ENCODE results near the gene DNAH9. TPM values are rescaled to one million over a fixed set of nuclear protein-coding genes. Genes with fewer than 3 reads are reported as not detected.

The DNAH9 gene
- total RNA-seq, 2 donors from 2014 or later, result 0.52 to 9.6 TPM

DNA sequence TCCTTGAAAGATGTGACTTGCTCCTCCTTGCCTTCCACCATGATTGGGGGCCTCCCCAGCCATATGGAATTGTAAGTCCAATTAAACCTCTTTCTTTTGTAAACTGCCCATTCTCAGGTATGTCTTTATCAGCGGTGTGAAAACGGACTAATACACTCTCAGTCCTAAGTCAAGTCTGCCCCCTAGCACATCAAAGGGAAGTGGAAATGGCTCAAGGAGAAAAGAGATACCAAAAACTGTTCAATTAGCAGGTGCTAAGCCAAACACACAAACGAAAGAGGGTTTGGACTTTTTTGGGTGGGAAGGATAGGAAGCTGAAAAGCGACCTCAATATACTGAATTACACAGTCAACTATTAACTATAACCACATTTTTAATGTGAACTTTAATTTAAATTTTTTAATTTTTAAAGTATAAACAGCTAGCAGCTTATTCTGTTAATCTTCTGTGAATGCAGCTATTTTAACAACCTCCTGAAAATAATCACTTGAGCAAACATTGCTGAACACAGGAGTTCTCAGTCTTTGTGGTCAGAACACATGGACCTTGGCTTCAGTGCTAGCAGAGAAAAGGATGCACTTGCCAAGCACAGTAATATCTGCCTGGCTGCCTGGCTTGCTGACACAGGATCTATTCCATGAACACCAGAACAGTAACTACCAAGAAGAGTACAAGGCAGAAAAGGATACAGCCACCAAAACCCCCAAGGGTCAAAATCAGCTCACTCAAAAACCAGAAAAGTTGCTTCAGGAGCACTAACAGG, 388.1 kb downstream of the DNAH9 start:
- 82 to 88% methylated on average over 4 of the region's 4 CpGs for WGBS, 2 donors
- Histone ChIP-seq H3K27ac (no peak overlapping the region), H3K4me3 (no peak overlapping the region), H3K4me1 (no peaks in the 10 kb centered on the region), H3K9me3 (no peaks in the 10 kb centered on the region), H3K27me3 (no peaks in the 10 kb centered on the region), H3K36me3 (replicated peaks in 1 of 2; ENCODE audit: insufficient read depth in 1 of 2, low read depth in 2 of 2) (peaks cover 0 to 5% of the 10 kb centered on the region in 2 donors)
- intact Hi-C loops (cut with DNase I), result loop anchor here (5.0 kb wide), 1 partner anchor 1109 kb away; no protein-coding TSS in a partner anchor
- DNase-seq (peak in 1 of 4 donors; percentile 4), ATAC-seq (no peak)
- TF ChIP-seq POLR2A (IDR thresholded peaks at IDR 0.05) (no peak), CTCF (IDR thresholded peaks at IDR 0.05) (no peak)

- Histone ChIP-seq H3K4me1 (no peaks in the 10 kb centered on the region), H3K36me3 (replicated peaks in 1 of 2; ENCODE audit: insufficient read depth in 1 of 2, low read depth in 2 of 2) (peaks cover 0 to 5% of the 10 kb centered on the region in 2 donors), H3K27ac (no peak overlapping the region), H3K9me3 (no peaks in the 10 kb centered on the region), H3K4me3 (no peak overlapping the region), H3K27me3 (no peaks in the 10 kb centered on the region)
- intact Hi-C loops (cut with DNase I), result loop anchor here (5.0 kb wide), 1 partner anchor 1110 kb away; no protein-coding TSS in a partner anchor
- no peak for DNase-seq
- WGBS, 2 donors, result 27 to 34% methylated on average over 5 of the region's 5 CpGs
- no peak for ATAC-seq
- no peak for TF ChIP-seq POLR2A (IDR thresholded peaks at IDR 0.05)
- TF ChIP-seq CTCF (IDR thresholded peaks at IDR 0.05), result peak in 6 of 7 experiments; percentile 17 to 59 (median 52)
Observed at GRCh38 chr17:11986942-11987329, 388.7 kb downstream of the DNAH9 start.

DNA sequence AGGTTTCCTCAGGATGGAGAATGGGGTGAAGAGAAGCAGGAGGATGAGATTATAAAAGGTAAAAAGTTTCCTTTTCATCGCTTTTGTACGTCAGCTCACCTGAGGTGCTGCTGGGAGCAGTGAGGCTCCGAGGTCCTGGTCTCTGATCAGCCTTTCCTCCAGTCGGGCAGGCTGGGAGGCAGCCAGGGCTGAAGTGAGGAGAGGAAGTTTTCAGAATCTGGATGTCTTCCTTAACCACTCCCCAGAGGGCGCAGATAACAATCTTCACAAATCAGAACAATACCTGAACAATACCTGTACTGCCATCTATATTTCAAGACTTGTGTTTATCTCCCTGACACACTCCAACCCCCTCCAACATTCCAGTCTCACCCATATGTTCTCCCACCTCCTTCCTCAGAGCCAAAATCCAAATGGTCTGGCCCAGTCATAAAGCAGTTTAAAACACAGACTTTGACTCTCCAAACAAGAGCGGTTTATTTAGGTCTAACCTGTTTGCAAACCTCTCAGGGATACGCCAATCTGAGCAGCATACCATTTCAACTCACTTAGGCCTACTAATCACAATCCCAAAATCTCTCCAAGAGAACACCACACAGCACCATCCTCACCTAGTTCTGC, 392.2 kb downstream of the DNAH9 start:
- Histone ChIP-seq H3K27me3 (no peaks in the 10 kb centered on the region), H3K9me3 (no peaks in the 10 kb centered on the region), H3K27ac (no peak overlapping the region), H3K36me3 (replicated peaks in 1 of 2; ENCODE audit: insufficient read depth in 1 of 2, low read depth in 2 of 2) (no peaks in the 10 kb centered on the region), H3K4me1 (no peaks in the 10 kb centered on the region), H3K4me3 (no peak overlapping the region)
- DNase-seq, result no peak
- 75 to 92% methylated on average over 7 of the region's 7 CpGs for WGBS, 2 donors
- intact Hi-C loops (cut with DNase I), result no loop called here
- no peak for TF ChIP-seq POLR2A (IDR thresholded peaks at IDR 0.05)
- TF ChIP-seq CTCF (IDR thresholded peaks at IDR 0.05), result no peak
- ATAC-seq, result no peak

GRCh38 chr17:11991461-11991860, 393.2 kb downstream of the DNAH9 start:
- no peaks in the 10 kb centered on the region for H3K27me3 ChIP-seq
- intact Hi-C loops (cut with DNase I), result no loop called here
- DNase-seq (no peak), ATAC-seq (no peak)
- no peak overlapping the region for H3K4me3 ChIP-seq
- no peaks in the 10 kb centered on the region for H3K9me3 ChIP-seq
- no peak for TF ChIP-seq CTCF (IDR thresholded peaks at IDR 0.05)
- no peak for TF ChIP-seq POLR2A (IDR thresholded peaks at IDR 0.05)
- WGBS, 2 donors, result 72 to 93% methylated on average over 3 to 4 of the region's 4 CpGs
- H3K27ac ChIP-seq, result no peak overlapping the region
- H3K4me1 ChIP-seq, result no peaks in the 10 kb centered on the region
- H3K36me3 ChIP-seq (replicated peaks in 1 of 2; ENCODE audit: insufficient read depth in 1 of 2, low read depth in 2 of 2), result no peaks in the 10 kb centered on the region

Measured in body of pancreas (tissue), 4 donors.